Measurements from ENCODE around the gene BTBD8. TPM values are rescaled to one million over a fixed set of nuclear protein-coding genes. Genes with fewer than 3 reads are reported as not detected.

The BTBD8 gene
- polyA plus RNA-seq, 1 of the 3 experiments (the other 2 are of a cell fraction): 0.62 TPM

- WGBS (ENCODE audit: low lambda C conversion rate): 46% methylated on average over 2 of the region's 2 CpGs
- H3K9me2 ChIP-seq: no peaks in the 10 kb centered on the region
- H3K4me1 ChIP-seq (ENCODE audit: control insufficient read depth in 1 of 2, insufficient read depth in 2 of 2, low read depth in 1 of 2, low read length in 1 of 2): no peaks in the 10 kb centered on the region
- H3K4me3 ChIP-seq (ENCODE audit: low read depth in 2 of 2, low read length in 1 of 2): no peak overlapping the region
- no peaks in the 10 kb centered on the region for H3K36me3 ChIP-seq (replicated peaks in 1 of 2; ENCODE audit: control insufficient read depth in 1 of 2, insufficient read depth in 2 of 2, low read length in 1 of 2)
- ChIA-PET CTCF (no interaction called here), POLR2A (no interaction called here)
- no peaks in the 10 kb centered on the region for H3K9me3 ChIP-seq
- no peak overlapping the region for H3K27ac ChIP-seq (ENCODE audit: low read depth in 2 of 2, low read length in 1 of 2)
- no peak for DNase-seq
- H4K20me1 ChIP-seq (ENCODE audit: insufficient read depth): no peaks in the 10 kb centered on the region
- no peaks in the 10 kb centered on the region for H3F3A ChIP-seq (replicated peaks; ENCODE audit: insufficient read depth)
- no peak overlapping the region for H2AFZ ChIP-seq (ENCODE audit: low read depth)
- TF ChIP-seq, protein P1, sequence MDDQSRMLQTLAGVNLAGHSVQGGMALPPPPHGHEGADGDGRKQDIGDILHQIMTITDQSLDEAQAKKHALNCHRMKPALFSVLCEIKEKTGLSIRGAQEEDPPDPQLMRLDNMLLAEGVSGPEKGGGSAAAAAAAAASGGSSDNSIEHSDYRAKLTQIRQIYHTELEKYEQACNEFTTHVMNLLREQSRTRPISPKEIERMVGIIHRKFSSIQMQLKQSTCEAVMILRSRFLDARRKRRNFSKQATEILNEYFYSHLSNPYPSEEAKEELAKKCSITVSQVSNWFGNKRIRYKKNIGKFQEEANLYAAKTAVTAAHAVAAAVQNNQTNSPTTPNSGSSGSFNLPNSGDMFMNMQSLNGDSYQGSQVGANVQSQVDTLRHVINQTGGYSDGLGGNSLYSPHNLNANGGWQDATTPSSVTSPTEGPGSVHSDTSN (IDR thresholded peaks at IDR 0.05): no peak
- no peak for TF ChIP-seq REST (IDR thresholded peaks at IDR 0.05; ENCODE audit: low read depth, low read length)
- H3K27me3 ChIP-seq (ENCODE audit: insufficient read depth): no peaks in the 10 kb centered on the region
- no peak overlapping the region for H3K4me2 ChIP-seq
- H3K9ac ChIP-seq: no peak overlapping the region
- no peaks in the 10 kb centered on the region for H3K79me2 ChIP-seq (ENCODE audit: insufficient read depth)
Observed at GRCh38 chr1:92094090-92094489, 13.9 kb downstream of the BTBD8 start.

- no peak overlapping the region for H3K9ac ChIP-seq
- no peak for TF ChIP-seq FOXM1 (IDR thresholded peaks at IDR 0.05; ENCODE audit: low read depth)
- TF ChIP-seq IRF3 (IDR thresholded peaks at IDR 0.05; ENCODE audit: low read depth, low read length): no peak
- no peak for TF ChIP-seq NRF1 (IDR thresholded peaks at IDR 0.05; ENCODE audit: low read depth, low read length)
- ChIA-PET POLR2A (no interaction called here), CTCF (interaction anchor here (0.7 kb wide), 1 partner anchor 98 kb away, joined by 3 read pairs; no protein-coding TSS in a partner anchor)
- H4K20me1 ChIP-seq (ENCODE audit: insufficient read depth): no peaks in the 10 kb centered on the region
- no peak for DNase-seq
- H3K4me3 ChIP-seq (ENCODE audit: low read depth in 2 of 2, low read length in 1 of 2): no peak overlapping the region
- H2AFZ ChIP-seq (ENCODE audit: low read depth): no peak overlapping the region
- H3K27me3 ChIP-seq (ENCODE audit: insufficient read depth): no peaks in the 10 kb centered on the region
- WGBS (ENCODE audit: low lambda C conversion rate): 100% methylated on average over 1 of the region's 1 CpG
- H3K9me3 ChIP-seq: no peaks in the 10 kb centered on the region
- no peak overlapping the region for H3K4me2 ChIP-seq
- no peaks in the 10 kb centered on the region for H3K36me3 ChIP-seq (replicated peaks in 1 of 2; ENCODE audit: control insufficient read depth in 1 of 2, insufficient read depth in 2 of 2, low read length in 1 of 2)
- H3K79me2 ChIP-seq (ENCODE audit: insufficient read depth): no peaks in the 10 kb centered on the region
- no peaks in the 10 kb centered on the region for H3F3A ChIP-seq (replicated peaks; ENCODE audit: insufficient read depth)
- H3K9me2 ChIP-seq: no peaks in the 10 kb centered on the region
- H3K27ac ChIP-seq (ENCODE audit: low read depth in 2 of 2, low read length in 1 of 2): no peak overlapping the region
- H3K4me1 ChIP-seq (ENCODE audit: control insufficient read depth in 1 of 2, insufficient read depth in 2 of 2, low read depth in 1 of 2, low read length in 1 of 2): no peaks in the 10 kb centered on the region
Observed at GRCh38 chr1:92094595-92094994, 14.4 kb downstream of the BTBD8 start.

All from SK-N-SH (cell line).